HS-27A (cell line): ENCODE data around the gene PTPN9.
"Not testable (repeated sequence)": the region's sequence is repeated elsewhere in the genome, so short reads cannot be mapped to it uniquely, and the experiment has no call there.

Source experiments
- DNase-seq: peaks from one replicate; pipeline ENCODE4 v3.0.0-alpha.2; 2012; ENCODE audit warnings: low read depth, missing footprints

PTPN9 gene

GRCh38 chr15:75530169-75530568 is 48.9 kb downstream of the PTPN9 start:
- no peak for DNase-seq

DNA sequence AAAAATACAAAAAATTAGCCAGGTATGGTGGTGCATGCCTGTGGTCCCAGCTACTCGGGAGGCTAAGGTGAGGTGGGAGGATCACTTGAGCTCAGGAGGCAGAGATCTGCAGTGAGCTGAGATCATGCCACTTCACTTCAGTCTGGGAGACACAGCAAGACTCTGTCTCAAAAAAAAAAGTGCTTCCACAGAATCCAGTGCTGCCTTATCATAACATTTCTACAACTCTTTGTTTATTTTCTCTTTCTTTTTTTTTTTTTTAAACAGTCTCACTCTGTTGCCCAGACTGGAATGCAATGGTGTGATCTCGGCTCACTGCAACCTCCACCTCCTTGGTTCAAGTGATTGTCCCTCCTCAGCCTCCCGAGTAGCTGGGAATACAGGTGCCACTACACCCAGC is 53.4 kb downstream of the PTPN9 start:
- not testable (repeated sequence) for DNase-seq

- DNase-seq = no peak
Measured at GRCh38 chr15:75523011-75523410, 56.1 kb downstream of the PTPN9 start.

- DNase-seq = no peak
Measured at GRCh38 chr15:75517233-75517632, 61.9 kb downstream of the PTPN9 start.

- peak; percentile 12 for DNase-seq
Measured at GRCh38 chr15:75508840-75509532, 70.1 kb downstream of the PTPN9 start.

- DNase-seq = no peak
Measured at GRCh38 chr15:75502360-75502759, 76.8 kb downstream of the PTPN9 start.

GRCh38 chr15:75493732-75494131 is 85.4 kb downstream of the PTPN9 start:
- DNase-seq = no peak

GRCh38 chr15:75483961-75484360 is 95.2 kb downstream of the PTPN9 start:
- DNase-seq = no peak

DNA sequence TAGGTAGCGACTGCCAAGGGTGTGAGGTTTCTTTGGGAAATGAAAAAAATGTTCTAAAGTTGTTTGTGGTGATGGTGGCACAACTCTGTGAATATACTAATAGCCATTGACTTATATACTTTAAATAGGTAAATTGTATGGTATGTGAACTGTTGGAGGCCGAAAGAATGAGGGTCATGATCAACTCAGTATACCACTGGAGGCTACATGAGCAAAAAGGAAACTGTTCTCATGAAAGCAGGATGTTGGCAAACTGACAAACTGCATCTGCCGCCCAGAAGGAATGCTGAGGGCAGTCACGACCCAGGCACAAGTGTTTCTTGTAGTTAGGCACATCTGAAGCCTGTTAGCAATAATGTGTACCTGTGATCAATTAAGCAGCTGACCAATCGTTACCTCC is 95.6 kb downstream of the PTPN9 start:
- DNase-seq = not testable (repeated sequence)

GRCh38 chr15:75483106-75483505 is 96.0 kb downstream of the PTPN9 start:
- DNase-seq = no peak

DNA sequence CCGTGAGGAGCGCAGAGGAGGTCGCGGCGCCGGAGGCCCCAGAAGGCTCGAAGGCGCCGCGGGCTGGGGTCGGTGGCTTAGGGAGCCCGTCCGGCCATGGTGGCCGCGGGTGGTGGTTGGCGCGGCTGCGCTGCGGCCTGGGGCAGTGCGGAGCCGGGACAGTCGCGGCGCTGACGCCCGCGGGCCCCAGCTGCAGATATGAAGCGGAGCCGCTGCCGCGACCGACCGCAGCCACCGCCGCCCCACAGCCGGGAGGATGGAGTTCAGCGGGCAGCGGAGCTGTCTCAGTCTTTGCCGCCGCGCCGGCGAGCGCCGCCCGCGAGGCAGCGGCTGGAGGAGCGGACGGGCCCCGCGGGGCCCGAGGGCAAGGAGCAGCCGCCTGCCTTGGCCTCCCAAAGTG is 98.7 kb downstream of the PTPN9 start:
- DNase-seq = not testable (repeated sequence)

GRCh38 chr15:75479670-75480069 is 99.4 kb downstream of the PTPN9 start:
- DNase-seq = no peak

- not testable (repeated sequence) for DNase-seq
Measured at GRCh38 chr15:75477094-75477493, 102.0 kb downstream of the PTPN9 start.

GRCh38 chr15:75468913-75469598 is 110.1 kb downstream of the PTPN9 start:
- no peak for DNase-seq

DNA sequence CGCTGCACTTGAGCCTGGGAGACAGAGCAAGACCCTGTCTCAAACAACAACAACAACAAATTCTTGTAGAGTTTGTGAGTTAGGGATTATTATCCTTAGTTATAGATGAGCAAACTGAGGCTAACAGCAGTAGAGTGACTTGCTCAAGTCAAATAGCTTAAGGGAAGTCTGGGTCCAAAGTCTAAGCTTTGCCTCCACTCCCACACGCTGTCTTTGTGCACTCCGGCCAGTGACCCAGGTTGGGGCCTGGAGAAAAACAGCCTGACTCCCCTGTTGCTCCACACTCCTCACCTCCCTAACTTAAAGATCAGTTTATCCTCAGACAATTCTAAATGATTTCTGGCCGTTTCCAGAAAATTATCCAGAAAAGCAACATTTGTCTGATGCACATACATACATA is 118.5 kb downstream of the PTPN9 start:
- DNase-seq = no peak

DNA sequence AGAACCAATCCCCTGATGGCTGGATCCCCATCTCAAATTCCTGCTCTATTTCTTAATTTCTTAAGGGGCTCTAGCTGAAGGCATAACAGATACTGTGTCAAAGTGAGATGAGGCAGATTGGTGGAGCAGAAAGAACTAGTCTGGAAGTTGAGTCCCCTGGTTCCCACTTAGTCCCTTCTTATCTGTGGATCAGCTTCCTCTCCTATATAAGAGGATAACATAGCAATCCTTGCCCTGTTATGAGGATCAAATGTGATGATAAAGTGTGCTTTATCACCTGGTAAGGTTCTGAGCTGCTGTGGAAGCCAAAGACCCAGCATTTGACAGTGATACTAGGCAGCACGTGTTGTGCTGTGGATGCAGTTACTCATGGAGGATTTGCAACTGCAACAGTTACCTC is 119.5 kb downstream of the PTPN9 start:
- no peak for DNase-seq

GRCh38 chr15:75456710-75457109 is 122.4 kb downstream of the PTPN9 start:
- no peak for DNase-seq

- no peak for DNase-seq
Measured at GRCh38 chr15:75455982-75456531, 123.1 kb downstream of the PTPN9 start.

GRCh38 chr15:75455424-75455981 is 123.6 kb downstream of the PTPN9 start:
- DNase-seq = peak; percentile 64

- peak; percentile 64 for DNase-seq
Measured at GRCh38 chr15:75454471-75455378, 124.4 kb downstream of the PTPN9 start.

DNA sequence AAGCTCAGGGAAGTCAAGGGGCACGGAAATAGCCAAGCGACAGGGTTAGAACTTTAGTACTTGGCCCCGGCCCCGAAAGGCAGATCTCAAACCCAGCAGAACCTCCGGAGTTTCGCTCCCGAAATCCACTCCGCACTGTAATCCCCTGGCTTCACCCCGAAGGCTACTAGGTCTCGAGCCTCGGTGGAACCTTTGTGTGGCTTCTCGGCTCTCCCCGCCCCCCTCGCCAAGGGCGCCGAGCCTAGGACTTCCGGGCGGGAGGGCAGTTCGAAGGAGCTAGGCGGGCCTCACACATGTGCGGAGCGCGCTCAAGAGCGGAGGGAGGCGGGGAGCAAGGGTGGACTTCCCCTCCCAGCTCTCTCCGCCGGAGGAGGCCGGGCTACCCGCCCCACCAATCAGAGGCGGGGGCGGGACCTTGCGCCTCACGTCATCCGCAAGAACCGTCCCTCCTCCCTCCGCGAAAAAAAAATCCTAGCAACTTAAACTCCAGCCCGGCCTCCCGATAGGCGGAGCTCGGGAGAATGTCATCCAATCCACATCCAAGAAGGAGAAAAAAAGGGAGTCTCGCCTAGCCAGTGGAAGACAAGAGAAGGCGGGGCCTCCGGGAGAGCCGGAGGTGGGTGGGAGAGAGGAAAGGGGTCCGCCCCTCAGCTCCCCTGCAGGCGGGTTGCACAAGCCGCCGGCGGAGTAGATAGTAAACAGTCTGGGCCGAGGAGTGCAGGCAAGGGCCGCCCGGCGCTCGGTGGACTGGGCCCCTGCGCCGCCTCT is 125.2 kb downstream of the PTPN9 start:
- peak; percentile 100 for DNase-seq
